SK-N-SH treated with all-trans-retinoic acid at 6 μM for 48 hours (cell line): ENCODE data around the gene WHRN.

Source experiments
- ATAC-seq: fragments of 200-7000 bp; cut with Tn5 transposase; 3 replicates; pipeline ENCODE4 v1.9.1; 2020; ENCODE audit warnings: mild to moderate bottlenecking, moderate library complexity
- ARNTL ChIP-seq: fragments of 450-650 bp; formaldehyde crosslinking; IDR thresholded peaks from 2 replicates; pipeline ENCODE4 v1.5.0; 2020; ENCODE audit warnings: low read depth, mild to moderate bottlenecking, moderate library complexity, borderline replicate concordance
- BACH2 ChIP-seq: fragments of 250-450 bp; sonication (Bioruptor Pico); IDR thresholded peaks from 2 replicates; pipeline ENCODE4 v1.9.0; 2021; ENCODE audit warnings: mild to moderate bottlenecking, borderline replicate concordance
- CSDC2 ChIP-seq: fragments of 250-450 bp; sonication (Bioruptor Pico); IDR thresholded peaks from 2 replicates; pipeline ENCODE4 v1.5.0; 2020; ENCODE audit warnings: mild to moderate bottlenecking, moderate library complexity
- ESRRG ChIP-seq: fragments of 250-450 bp; sonication (Bioruptor Pico); IDR thresholded peaks from 2 replicates; pipeline ENCODE4 v1.6.1; 2021; ENCODE audit warnings: mild to moderate bottlenecking
- OSR1 ChIP-seq: fragments of 250-450 bp; sonication (Bioruptor Pico); IDR thresholded peaks from 2 replicates; pipeline ENCODE4 v1.8.0; 2022; ENCODE audit warnings: moderate library complexity, mild to moderate bottlenecking, inconsistent platforms
- PPARA ChIP-seq: fragments of 250-450 bp; sonication (Bioruptor Pico); IDR thresholded peaks from 2 replicates; pipeline ENCODE4 v1.5.0; 2020; ENCODE audit warnings: mild to moderate bottlenecking, borderline replicate concordance
- SNAI2 ChIP-seq: fragments of 250-450 bp; sonication (Bioruptor Pico); IDR thresholded peaks from 2 replicates; pipeline ENCODE4 v1.5.0; 2020; ENCODE audit warnings: mild to moderate bottlenecking, moderate library complexity
- TCF4 ChIP-seq: fragments of 250-450 bp; sonication (Bioruptor Pico); IDR thresholded peaks from 2 replicates; pipeline ENCODE4 v1.8.0; 2021; ENCODE audit warnings: mild to moderate bottlenecking, moderate library complexity, borderline replicate concordance
- TOX ChIP-seq: fragments of 250-450 bp; sonication (Bioruptor Pico); IDR thresholded peaks from 2 replicates; pipeline ENCODE4 v1.8.0; 2021; ENCODE audit warnings: mild to moderate bottlenecking, moderate library complexity, borderline replicate concordance
- ZC3H10 ChIP-seq: fragments of 250-450 bp; sonication (Bioruptor Pico); IDR thresholded peaks from 2 replicates; pipeline ENCODE4 v1.5.1; 2021; ENCODE audit warnings: mild to moderate bottlenecking, moderate library complexity
- ZFP3 ChIP-seq: fragments of 250-450 bp; sonication (Bioruptor Pico); IDR thresholded peaks from 2 replicates; pipeline ENCODE4 v1.5.0; 2020; ENCODE audit warnings: mild to moderate bottlenecking, moderate library complexity
- ZNF70 ChIP-seq: fragments of 450-650 bp; formaldehyde crosslinking; IDR thresholded peaks from 2 replicates; pipeline ENCODE4 v1.5.0; 2020; ENCODE audit warnings: mild to moderate bottlenecking, moderate library complexity
- TF ChIP-seq, protein P1 (sequence below): fragments of 250-450 bp; sonication (Bioruptor Pico); IDR thresholded peaks from 2 replicates; pipeline ENCODE4 v1.5.0; 2020; ENCODE audit warnings: mild to moderate bottlenecking, moderate library complexity
- TF ChIP-seq, protein P2 (sequence below): fragments of 250-450 bp; sonication (Bioruptor Pico); IDR thresholded peaks from 2 replicates; pipeline ENCODE4 v1.8.0; 2021; ENCODE audit warnings: low read depth, mild to moderate bottlenecking, moderate library complexity, borderline replicate concordance
- TF ChIP-seq, protein P3 (sequence below): fragments of 250-450 bp; sonication (Bioruptor Pico); IDR thresholded peaks from 2 replicates; pipeline ENCODE4 v1.5.1; 2021; ENCODE audit warnings: mild to moderate bottlenecking, moderate library complexity
- TF ChIP-seq, protein P4 (sequence below): fragments of 250-450 bp; sonication (Bioruptor Pico); IDR thresholded peaks from 2 replicates; pipeline ENCODE4 v1.8.0; 2020; ENCODE audit warnings: mild to moderate bottlenecking, moderate library complexity, borderline replicate concordance
- TF ChIP-seq, protein P5 (sequence below): fragments of 250-450 bp; sonication (Bioruptor Pico); IDR thresholded peaks from 2 replicates; pipeline ENCODE4 v1.5.1; 2020; ENCODE audit warnings: low read depth, mild to moderate bottlenecking, moderate library complexity

Gene WHRN

DNA sequence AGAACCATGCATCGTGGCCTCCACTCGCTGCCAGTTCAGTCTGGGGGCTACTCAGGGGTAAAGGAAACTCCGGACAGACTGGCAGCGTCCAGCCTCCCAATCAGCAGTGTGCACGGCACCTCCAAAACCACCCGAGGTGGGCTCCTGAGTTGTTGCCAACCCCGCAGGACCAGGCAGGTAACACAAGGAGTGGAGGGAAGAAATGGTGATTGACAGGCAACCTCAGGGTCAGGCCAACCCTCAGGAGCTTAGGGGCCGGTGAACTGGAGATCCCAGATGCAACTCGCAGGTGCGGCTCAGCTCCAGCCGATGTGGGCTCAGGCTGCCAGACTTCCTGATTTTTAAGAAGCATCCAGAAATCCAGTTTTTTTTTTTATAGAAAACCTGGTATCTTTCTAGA lies 80.1 kb downstream of the WHRN start:
- no peak for ATAC-seq
- TF ChIP-seq, protein P1, sequence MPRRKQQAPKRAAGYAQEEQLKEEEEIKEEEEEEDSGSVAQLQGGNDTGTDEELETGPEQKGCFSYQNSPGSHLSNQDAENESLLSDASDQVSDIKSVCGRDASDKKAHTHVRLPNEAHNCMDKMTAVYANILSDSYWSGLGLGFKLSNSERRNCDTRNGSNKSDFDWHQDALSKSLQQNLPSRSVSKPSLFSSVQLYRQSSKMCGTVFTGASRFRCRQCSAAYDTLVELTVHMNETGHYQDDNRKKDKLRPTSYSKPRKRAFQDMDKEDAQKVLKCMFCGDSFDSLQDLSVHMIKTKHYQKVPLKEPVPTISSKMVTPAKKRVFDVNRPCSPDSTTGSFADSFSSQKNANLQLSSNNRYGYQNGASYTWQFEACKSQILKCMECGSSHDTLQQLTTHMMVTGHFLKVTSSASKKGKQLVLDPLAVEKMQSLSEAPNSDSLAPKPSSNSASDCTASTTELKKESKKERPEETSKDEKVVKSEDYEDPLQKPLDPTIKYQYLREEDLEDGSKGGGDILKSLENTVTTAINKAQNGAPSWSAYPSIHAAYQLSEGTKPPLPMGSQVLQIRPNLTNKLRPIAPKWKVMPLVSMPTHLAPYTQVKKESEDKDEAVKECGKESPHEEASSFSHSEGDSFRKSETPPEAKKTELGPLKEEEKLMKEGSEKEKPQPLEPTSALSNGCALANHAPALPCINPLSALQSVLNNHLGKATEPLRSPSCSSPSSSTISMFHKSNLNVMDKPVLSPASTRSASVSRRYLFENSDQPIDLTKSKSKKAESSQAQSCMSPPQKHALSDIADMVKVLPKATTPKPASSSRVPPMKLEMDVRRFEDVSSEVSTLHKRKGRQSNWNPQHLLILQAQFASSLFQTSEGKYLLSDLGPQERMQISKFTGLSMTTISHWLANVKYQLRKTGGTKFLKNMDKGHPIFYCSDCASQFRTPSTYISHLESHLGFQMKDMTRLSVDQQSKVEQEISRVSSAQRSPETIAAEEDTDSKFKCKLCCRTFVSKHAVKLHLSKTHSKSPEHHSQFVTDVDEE (CRISPR knock-in tag), result no peak

DNA sequence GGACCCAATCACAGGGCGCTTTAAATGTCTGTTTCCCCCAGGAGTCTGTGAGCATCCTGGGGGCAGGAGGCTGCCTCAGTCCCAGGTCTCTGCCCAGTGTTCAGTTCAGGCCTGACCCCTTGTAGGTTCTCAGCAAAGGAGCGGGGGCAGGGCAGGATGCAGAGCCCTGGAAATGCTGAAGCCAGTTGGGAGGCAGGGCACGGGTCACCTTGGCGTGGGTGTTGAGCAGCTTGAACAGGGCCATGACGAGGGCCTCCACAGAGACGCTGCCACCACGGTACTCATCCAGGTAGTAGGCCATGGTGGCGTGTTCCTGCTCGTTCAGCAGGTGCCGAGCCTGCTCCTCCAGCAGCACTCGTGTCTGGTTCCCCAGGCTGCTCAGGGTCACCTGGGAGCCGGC lies 81.1 kb downstream of the WHRN start:
- no peak for ATAC-seq
- TF ChIP-seq TOX (CRISPR knock-in tag) (no peak), ZNF70 (CRISPR knock-in tag) (no peak), BACH2 (CRISPR knock-in tag) (no peak), CSDC2 (CRISPR knock-in tag) (no peak), ESRRG (CRISPR knock-in tag) (no peak), OSR1 (CRISPR knock-in tag) (no peak), ZFP3 (no peak), PPARA (no peak), SNAI2 (CRISPR knock-in tag) (no peak), ARNTL (no peak), ZC3H10 (CRISPR knock-in tag) (no peak), TCF4 (CRISPR knock-in tag) (no peak)
- TF ChIP-seq, protein P2, sequence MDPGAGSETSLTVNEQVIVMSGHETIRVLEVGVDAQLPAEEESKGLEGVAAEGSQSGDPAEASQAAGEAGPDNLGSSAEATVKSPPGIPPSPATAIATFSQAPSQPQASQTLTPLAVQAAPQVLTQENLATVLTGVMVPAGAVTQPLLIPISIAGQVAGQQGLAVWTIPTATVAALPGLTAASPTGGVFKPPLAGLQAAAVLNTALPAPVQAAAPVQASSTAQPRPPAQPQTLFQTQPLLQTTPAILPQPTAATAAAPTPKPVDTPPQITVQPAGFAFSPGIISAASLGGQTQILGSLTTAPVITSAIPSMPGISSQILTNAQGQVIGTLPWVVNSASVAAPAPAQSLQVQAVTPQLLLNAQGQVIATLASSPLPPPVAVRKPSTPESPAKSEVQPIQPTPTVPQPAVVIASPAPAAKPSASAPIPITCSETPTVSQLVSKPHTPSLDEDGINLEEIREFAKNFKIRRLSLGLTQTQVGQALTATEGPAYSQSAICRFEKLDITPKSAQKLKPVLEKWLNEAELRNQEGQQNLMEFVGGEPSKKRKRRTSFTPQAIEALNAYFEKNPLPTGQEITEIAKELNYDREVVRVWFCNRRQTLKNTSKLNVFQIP (CRISPR knock-in tag), result no peak
- TF ChIP-seq, protein P3, sequence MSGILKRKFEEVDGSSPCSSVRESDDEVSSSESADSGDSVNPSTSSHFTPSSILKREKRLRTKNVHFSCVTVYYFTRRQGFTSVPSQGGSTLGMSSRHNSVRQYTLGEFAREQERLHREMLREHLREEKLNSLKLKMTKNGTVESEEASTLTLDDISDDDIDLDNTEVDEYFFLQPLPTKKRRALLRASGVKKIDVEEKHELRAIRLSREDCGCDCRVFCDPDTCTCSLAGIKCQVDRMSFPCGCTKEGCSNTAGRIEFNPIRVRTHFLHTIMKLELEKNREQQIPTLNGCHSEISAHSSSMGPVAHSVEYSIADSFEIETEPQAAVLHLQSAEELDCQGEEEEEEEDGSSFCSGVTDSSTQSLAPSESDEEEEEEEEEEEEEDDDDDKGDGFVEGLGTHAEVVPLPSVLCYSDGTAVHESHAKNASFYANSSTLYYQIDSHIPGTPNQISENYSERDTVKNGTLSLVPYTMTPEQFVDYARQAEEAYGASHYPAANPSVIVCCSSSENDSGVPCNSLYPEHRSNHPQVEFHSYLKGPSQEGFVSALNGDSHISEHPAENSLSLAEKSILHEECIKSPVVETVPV, result no peak
- TF ChIP-seq, protein P4, sequence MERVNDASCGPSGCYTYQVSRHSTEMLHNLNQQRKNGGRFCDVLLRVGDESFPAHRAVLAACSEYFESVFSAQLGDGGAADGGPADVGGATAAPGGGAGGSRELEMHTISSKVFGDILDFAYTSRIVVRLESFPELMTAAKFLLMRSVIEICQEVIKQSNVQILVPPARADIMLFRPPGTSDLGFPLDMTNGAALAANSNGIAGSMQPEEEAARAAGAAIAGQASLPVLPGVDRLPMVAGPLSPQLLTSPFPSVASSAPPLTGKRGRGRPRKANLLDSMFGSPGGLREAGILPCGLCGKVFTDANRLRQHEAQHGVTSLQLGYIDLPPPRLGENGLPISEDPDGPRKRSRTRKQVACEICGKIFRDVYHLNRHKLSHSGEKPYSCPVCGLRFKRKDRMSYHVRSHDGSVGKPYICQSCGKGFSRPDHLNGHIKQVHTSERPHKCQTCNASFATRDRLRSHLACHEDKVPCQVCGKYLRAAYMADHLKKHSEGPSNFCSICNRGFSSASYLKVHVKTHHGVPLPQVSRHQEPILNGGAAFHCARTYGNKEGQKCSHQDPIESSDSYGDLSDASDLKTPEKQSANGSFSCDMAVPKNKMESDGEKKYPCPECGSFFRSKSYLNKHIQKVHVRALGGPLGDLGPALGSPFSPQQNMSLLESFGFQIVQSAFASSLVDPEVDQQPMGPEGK, result no peak
- TF ChIP-seq, protein P5, sequence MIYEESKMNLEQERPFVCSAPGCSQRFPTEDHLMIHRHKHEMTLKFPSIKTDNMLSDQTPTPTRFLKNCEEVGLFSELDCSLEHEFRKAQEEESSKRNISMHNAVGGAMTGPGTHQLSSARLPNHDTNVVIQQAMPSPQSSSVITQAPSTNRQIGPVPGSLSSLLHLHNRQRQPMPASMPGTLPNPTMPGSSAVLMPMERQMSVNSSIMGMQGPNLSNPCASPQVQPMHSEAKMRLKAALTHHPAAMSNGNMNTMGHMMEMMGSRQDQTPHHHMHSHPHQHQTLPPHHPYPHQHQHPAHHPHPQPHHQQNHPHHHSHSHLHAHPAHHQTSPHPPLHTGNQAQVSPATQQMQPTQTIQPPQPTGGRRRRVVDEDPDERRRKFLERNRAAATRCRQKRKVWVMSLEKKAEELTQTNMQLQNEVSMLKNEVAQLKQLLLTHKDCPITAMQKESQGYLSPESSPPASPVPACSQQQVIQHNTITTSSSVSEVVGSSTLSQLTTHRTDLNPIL (CRISPR knock-in tag), result no peak
- TF ChIP-seq, protein P1 (CRISPR knock-in tag), result no peak
- TF ChIP-seq, all 23 proteins: peak for 0

DNA sequence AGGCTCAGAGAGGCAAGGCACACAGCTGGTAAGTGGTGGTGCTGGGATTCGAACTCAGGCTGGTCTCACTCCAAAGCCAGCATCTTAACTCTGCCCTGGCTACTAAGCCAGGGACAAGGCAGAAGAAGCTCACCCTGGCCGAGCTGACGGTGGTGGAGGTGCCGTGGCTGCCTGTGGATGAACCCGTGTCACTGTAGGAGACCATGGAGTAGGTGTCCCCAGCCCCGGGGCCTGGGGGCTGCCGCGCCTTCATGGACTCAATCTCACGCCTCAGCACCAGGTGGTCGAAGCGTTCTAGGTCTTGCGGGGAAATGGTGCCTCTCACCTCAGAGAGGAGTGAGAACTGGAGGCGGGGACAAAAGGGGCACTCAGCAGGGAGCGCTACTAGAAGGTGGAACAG lies 82.1 kb downstream of the WHRN start:
- no peak for ATAC-seq
- TF ChIP-seq TOX (CRISPR knock-in tag) (no peak), CSDC2 (CRISPR knock-in tag) (no peak)
